Activated B cell treated with CpG ODN at 0.5 μM for 24 hours (primary cell): ENCODE measurements around the gene RSPH3. TPM values are rescaled to one million over a fixed set of nuclear protein-coding genes. Genes with fewer than 3 reads are reported as not detected.
"Not testable (repeated sequence)": the region's sequence is repeated elsewhere in the genome, so short reads cannot be mapped to it uniquely, and the experiment has no call there.

Source experiments
- ATAC-seq: fragments of 200-7000 bp; cut with Tn5 transposase; one replicate; pipeline ENCODE4 v1.10.0; 2021; ENCODE audit warnings: low read depth, mild to moderate bottlenecking, moderate library complexity
- CTCF ChIA-PET: fragments of 350-600 bp; sonication (Branson Sonifier 250); formaldehyde crosslinking; loops from one replicate; lab custom pipeline; 2021; ENCODE audit warnings: antibody characterized with exemption; lab: Charles Lee
- POLR2A ChIA-PET: fragments of 350-600 bp; sonication (Branson Sonifier 250); formaldehyde crosslinking; loops from one replicate; lab custom pipeline; 2021; ENCODE audit warnings: antibody characterized with exemption; lab: Charles Lee
- DNase-seq: peaks from one replicate; pipeline ENCODE4 v3.0.0; 2022
- H3K27ac Mint-ChIP-seq: one replicate; pipeline ENCODE4 v1.8.0; 2020; ENCODE audit warnings: mixed read lengths
- H3K27me3 Mint-ChIP-seq: one replicate; pipeline ENCODE4 v1.8.0; 2021; ENCODE audit warnings: mixed read lengths
- H3K36me3 Mint-ChIP-seq: one replicate; pipeline ENCODE4 v1.8.0; 2021; ENCODE audit warnings: low read depth, mixed read lengths
- H3K4me1 Mint-ChIP-seq: one replicate; pipeline ENCODE4 v1.8.0; 2021; ENCODE audit warnings: mixed read lengths
- H3K4me3 Mint-ChIP-seq: one replicate; pipeline ENCODE4 v1.8.0; 2020; ENCODE audit warnings: mild to moderate bottlenecking, mixed read lengths
- H3K9me3 Mint-ChIP-seq: one replicate; pipeline ENCODE4 v1.8.0; 2020; ENCODE audit warnings: mixed read lengths
- intact Hi-C: fragments of 100-400 bp; cut with micrococcal nuclease; formaldehyde crosslinking; loops from one replicate; pipeline ENCODE4 v1.15.1; 2024
- total RNA-seq: library from RNA; stranded (reverse); gene quantifications from 2 replicates; pipeline ENCODE4 v1.2.3, GENCODE V29; 2022
- TF ChIP-seq, protein P1 (sequence below): fragments of 200-600 bp; IDR thresholded peaks from one replicate; pipeline ENCODE4 v1.8.0; 2022; ENCODE audit warnings: antibody characterized with exemption, mild to moderate bottlenecking

Gene RSPH3
- total RNA-seq, 1 donor from 2014 or later: 2.4 TPM

GRCh38 chr6:158991017-158991723 is 8.8 kb downstream of the RSPH3 start:
- H3K4me3 Mint-ChIP-seq: no peak overlapping the region
- POLR2A ChIA-PET: interaction anchor here (0.7 to 0.9 kb wide), 2 partner anchors 9 to 143 kb away, joined by 3 to 9 read pairs; partner anchors contain the start of gene RSPH3
- TF ChIP-seq, protein P1, sequence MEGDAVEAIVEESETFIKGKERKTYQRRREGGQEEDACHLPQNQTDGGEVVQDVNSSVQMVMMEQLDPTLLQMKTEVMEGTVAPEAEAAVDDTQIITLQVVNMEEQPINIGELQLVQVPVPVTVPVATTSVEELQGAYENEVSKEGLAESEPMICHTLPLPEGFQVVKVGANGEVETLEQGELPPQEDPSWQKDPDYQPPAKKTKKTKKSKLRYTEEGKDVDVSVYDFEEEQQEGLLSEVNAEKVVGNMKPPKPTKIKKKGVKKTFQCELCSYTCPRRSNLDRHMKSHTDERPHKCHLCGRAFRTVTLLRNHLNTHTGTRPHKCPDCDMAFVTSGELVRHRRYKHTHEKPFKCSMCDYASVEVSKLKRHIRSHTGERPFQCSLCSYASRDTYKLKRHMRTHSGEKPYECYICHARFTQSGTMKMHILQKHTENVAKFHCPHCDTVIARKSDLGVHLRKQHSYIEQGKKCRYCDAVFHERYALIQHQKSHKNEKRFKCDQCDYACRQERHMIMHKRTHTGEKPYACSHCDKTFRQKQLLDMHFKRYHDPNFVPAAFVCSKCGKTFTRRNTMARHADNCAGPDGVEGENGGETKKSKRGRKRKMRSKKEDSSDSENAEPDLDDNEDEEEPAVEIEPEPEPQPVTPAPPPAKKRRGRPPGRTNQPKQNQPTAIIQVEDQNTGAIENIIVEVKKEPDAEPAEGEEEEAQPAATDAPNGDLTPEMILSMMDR: no peak
- H3K36me3 Mint-ChIP-seq: peaks cover 2% of the 10 kb centered on the region
- intact Hi-C loops: no loop called here
- no peak overlapping the region for H3K27ac Mint-ChIP-seq
- peaks cover 8% of the 10 kb centered on the region for H3K9me3 Mint-ChIP-seq
- H3K27me3 Mint-ChIP-seq: no peaks in the 10 kb centered on the region
- CTCF ChIA-PET: no interaction called here
- ATAC-seq (no peak), DNase-seq (no peak)
- H3K4me1 Mint-ChIP-seq: peaks cover 10% of the 10 kb centered on the region

- POLR2A ChIA-PET, H3K4me1 Mint-ChIP-seq, CTCF ChIA-PET, ATAC-seq, DNase-seq, H3K36me3 Mint-ChIP-seq, H3K27me3 Mint-ChIP-seq, H3K4me3 Mint-ChIP-seq, H3K27ac Mint-ChIP-seq, H3K9me3 Mint-ChIP-seq, intact Hi-C loops: not testable (repeated sequence)
Observed at GRCh38 chr6:158989711-158990110, 10.3 kb downstream of the RSPH3 start.

- no peak overlapping the region for H3K4me3 Mint-ChIP-seq
- peaks cover 3% of the 10 kb centered on the region for H3K4me1 Mint-ChIP-seq
- TF ChIP-seq, protein P1: no peak
- POLR2A ChIA-PET: no interaction called here
- peaks cover 8% of the 10 kb centered on the region for H3K9me3 Mint-ChIP-seq
- CTCF ChIA-PET: no interaction called here
- H3K27me3 Mint-ChIP-seq: no peaks in the 10 kb centered on the region
- no peak overlapping the region for H3K27ac Mint-ChIP-seq
- DNase-seq (no peak), ATAC-seq (no peak)
- intact Hi-C loops: no loop called here
- peaks cover 2% of the 10 kb centered on the region for H3K36me3 Mint-ChIP-seq
Observed at GRCh38 chr6:158988477-158988876, 11.5 kb downstream of the RSPH3 start.

GRCh38 chr6:158987657-158988056 is 12.3 kb downstream of the RSPH3 start:
- Mint-ChIP-seq H3K27ac (no peak overlapping the region), H3K4me3 (no peak overlapping the region), H3K27me3 (no peaks in the 10 kb centered on the region), H3K4me1 (peaks cover 3% of the 10 kb centered on the region), H3K36me3 (peaks cover 2% of the 10 kb centered on the region), H3K9me3 (peaks cover 8% of the 10 kb centered on the region)
- CTCF ChIA-PET: no interaction called here
- TF ChIP-seq, protein P1: no peak
- intact Hi-C loops: no loop called here
- DNase-seq (no peak), ATAC-seq (no peak)
- POLR2A ChIA-PET: interaction anchor here (0.5 kb wide), 1 partner anchor 437 kb away, joined by 4 read pairs; no protein-coding TSS in a partner anchor

DNA sequence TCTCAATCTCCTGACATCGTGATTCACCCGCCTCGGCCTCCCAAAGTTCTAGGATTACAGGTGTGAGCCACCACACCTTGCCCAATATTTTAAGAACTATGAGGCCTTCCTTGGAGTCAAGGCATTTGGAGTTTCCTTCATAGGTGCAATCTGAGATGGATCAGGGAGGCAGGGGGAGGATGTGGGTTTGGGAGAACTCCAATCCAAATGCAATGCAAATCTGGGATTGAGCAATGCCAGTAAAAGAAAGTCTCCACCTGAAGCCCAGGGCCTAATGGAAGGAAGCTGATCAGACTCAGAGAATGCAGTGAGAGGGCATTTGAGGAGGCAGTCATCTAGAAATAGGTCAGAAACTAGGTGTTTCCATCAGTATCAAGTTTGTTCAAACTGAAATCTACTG is 21.2 kb downstream of the RSPH3 start:
- H3K36me3 Mint-ChIP-seq: peaks cover 7% of the 10 kb centered on the region
- H3K4me1 Mint-ChIP-seq: no peaks in the 10 kb centered on the region
- ChIA-PET POLR2A (no interaction called here), CTCF (no interaction called here)
- H3K9me3 Mint-ChIP-seq: no peaks in the 10 kb centered on the region
- ATAC-seq: no peak
- intact Hi-C loops: no loop called here
- H3K27me3 Mint-ChIP-seq: no peaks in the 10 kb centered on the region
- no peak overlapping the region for H3K27ac Mint-ChIP-seq
- no peak for DNase-seq
- no peak overlapping the region for H3K4me3 Mint-ChIP-seq
- TF ChIP-seq, protein P1: no peak
